Measurements from ENCODE around the gene HSPG2.

The HSPG2 gene

DNA sequence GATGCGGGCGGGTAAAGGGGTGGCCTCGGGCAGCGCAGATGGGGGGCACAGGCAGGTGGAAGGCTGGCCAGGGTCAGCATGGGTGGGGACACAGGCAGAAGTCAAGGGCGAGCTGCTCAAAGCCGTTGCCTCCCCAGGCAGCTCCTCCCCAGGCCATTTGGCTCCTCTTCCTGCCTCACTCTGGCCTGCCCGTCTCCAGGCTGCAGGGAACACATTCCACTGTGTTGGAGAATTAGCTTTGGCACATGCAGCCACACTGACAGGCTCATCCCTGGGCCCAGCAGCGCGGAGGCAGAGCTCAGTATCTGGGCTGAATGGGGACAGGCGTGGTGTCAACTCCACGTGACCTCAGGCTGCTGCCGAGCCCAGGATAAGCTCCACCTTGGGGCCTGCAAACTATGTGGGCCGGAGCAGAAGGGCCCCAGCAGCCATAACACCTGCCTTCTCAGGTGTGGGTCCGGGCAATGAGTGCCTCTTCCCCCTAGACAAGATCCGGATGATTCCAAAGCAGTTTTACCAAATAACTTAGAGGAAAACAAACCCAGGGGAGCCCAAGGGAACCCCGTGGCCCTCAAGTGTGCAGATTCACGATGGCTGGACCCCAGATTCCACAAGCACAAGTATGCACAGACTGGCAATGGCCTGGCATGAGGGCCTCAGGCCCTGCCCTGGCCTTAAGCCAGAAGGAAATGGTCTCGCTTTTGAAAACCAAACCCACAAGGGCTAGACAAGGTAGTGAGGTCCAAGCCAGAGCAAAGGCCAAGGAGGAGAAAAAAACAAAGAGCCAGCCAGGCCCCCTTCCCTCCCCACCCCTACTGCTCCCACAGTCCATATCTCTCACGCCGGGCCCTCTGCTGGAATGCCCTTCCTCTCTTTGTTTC is 40.2 kb downstream of the HSPG2 start:
- DNase-seq: no peak

DNA sequence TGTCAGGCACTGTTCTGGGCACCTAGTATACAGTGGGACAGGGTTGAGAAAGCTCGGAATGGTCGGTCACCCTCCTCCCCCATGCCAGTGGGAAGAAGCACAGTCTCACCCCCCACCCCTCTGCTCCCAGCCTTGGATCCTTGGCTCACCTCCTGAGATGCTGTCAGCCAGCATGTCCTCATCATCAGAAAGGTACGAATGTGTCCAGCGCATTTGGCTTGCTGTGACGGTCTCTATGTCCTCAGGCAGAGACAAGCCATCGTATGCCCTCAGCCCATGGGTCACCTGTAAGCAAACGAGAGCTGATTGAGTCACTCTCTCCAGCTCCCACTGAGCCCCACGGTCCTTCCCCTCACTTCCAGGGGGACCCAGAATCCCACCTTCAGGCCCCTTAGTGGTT is 41.1 kb downstream of the HSPG2 start:
- no peak for DNase-seq

DNA sequence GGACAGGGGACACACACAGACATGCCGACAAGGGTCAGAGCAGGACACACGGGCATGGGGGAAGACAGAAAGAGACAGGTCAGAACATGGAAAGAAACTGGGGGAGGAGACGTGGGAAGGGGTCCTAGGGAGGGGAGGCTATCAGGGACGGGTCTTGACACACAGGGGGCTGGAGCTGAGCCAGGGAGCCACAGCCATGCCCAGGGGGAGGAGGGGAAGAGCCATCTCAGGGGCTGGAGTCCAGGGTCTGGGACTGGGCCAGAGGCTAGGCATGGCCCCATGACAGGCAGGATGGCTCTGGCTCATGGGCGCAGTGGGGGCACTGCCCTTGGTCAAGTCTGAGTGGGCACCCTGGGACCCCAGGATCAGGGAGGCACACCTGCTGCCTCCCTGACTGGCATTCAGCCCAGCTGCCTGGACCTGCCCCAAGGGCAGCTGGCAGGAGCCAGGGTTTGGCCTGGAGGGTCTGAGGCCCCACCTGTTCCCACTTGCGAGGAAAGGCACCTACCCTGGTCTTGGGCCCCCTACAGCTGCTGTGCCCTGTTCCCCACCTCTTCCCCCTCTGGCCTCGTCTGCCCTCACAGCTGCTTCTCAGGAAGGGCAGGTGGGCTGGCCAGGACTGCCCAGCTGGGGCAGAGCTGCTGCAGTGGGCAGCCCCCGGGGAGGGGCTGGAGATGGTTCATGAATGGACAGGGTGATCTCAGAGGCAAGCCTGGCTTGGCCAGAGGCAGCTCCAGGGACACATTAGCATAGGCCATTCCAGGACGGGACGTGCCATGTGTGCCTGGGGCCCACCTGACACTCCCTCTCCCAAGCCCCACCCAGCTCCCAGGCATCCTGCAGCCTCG is 42.9 kb downstream of the HSPG2 start:
- DNase-seq: no peak

DNA sequence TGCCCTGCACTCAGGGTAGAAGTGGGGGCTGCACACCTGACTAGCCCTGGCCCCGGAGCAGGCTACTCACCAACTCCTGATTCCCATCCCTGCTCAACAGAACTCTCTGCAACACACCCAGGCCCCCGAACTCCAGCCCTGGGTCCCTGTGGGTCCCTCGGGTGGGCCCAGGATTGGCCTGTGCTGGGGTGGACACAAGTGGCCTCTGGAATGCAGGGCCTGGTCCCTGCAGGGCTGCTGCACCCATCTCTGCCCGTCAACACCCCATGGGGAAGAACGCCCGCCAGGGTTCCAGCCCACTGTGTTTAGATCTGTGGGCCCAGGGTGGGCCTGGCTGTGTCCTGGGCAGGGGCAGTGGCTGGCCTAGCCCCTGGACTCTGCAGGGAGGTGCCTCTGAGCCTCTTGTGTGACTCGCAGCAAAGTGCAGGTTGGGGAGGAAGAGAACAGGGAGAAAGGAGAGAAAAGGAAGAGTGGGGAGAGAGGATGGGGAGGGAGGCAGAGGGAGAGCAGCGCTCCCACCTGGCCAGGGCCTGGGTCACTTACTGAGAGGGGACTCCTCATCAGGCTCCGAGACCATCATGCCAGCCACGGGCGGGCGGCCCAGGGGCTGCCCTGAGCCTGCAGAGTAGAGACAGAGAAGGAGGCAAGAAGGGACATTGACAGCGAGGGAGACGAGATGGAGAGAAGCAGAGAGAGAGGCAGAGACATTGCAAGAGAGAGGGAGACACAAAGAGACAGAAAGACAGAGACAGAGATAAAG is 43.9 kb downstream of the HSPG2 start:
- DNase-seq: no peak

DNA sequence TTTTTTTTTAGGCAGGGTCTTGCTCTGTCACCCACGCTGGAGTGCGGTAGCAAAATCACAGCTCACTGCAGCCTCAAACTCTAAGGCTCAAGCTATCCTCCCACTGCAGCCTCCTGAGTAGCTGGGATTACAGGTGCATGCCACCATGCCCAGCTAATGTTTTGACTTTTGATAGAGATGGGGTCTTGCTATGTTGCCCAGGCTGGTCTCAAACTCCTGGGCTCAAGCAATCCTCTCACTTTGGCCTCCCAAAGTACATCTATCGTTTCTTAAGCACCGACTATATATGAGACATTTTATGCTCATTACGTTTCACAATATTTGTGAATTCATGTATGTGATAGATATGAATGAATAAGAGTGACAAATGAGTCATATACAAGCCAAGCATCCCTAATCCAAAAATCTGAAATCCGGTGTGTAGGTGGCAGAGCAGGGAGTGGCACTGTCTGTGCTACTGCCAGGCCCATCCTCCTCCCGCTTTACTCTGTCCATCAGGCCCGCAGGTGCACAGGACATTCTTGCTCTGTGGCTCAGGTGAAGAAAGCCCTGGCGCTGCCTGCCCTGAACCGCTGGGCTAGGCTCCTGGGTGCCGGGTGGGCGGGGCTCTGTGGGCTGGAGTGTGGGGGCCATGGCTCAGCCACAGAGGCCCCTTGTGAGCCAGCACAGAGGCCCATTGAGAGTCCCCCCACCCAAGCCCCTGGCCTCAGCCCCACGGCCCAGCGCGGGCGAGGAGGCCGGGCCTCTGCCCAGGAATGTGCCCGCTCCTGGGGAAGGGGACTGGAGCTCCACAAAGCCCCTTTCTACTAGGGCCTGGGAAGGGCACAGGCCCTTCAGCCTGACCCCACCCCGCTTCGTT is 45.3 kb downstream of the HSPG2 start:
- DNase-seq: no peak

DNA sequence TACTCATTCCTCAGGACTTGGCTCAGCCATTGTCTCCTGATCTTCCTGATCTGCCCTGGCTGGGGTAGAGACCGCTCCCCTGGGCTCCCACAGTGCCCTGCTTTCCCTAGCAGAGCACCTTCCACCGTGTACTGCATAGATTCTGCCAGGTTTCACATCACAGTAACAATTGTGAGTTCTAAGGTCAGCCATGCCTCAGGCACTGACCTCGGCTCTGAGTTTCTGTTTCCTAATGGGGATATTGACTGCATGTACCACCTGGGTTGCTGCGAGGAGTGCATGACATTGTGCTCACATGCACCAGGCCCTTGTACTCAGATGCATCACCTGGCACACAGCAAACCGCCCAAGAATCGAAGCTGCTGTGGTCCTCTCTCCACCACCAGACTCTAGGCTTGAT is 46.0 kb downstream of the HSPG2 start:
- no peak for DNase-seq

DNA sequence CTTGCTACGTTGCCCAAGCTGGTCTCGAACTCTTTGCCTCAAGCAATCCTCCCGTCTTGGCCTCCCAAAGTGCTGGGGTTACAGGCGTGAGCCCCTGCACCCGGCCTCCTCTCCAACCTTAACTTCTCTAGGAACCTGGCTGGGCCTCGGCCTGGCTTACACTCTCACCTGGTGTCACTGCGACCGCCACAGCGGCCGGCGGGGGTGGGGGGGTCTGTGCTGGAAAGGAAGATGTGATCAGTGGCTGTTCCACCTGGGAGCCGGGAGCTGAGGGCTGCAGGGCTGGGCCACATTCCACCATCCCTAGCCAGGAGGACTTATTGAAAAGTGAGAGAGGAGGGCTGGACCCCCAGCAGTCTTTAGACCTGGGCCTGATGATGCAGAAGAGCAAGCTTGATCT is 48.6 kb downstream of the HSPG2 start:
- DNase-seq: no peak

DNA sequence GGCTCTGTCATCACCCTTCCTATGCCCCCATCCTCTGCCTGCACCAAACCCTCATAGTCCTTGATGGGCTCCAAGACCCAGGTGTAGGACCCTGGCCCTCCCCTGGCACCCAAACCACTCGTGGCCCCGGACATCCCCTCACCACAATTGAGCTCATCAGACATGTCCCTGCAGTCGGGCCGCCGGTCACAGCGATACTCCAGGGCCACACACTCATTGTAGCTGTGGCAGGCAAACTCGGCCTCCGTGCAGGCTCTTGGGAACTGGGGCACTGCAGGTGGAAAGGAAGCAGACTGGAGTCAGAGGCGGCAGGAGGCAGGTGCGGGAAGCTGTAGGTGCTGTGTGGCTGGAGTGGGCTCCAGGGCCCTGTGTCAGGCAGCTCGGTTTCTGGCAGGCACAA is 49.3 kb downstream of the HSPG2 start:
- DNase-seq: no peak

DNA sequence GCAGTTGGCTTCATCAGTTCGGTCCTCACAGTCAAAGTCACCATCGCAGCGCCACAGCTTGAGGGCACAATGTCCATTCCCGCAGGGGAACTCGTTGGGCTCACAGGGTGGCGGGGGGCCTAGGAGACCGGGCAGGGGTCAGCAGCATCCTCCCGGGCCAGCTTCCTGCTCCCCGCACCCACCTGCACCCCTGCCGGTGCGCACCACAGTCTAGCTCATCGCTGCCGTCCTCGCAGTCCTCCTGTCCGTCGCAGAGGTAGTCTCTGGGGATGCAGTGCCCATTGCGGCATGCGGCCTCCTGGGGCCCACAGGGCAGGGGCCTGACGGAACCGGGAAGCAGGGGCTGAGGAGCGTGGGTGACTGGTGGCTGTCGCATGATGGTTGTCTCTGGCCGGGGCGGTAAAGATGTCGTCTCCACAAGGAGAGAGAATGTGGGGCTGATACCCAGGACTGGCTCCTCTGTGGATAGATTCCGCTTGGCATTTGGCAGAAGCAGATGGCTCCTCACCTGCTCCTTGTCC is 49.8 kb downstream of the HSPG2 start:
- no peak for DNase-seq

DNA sequence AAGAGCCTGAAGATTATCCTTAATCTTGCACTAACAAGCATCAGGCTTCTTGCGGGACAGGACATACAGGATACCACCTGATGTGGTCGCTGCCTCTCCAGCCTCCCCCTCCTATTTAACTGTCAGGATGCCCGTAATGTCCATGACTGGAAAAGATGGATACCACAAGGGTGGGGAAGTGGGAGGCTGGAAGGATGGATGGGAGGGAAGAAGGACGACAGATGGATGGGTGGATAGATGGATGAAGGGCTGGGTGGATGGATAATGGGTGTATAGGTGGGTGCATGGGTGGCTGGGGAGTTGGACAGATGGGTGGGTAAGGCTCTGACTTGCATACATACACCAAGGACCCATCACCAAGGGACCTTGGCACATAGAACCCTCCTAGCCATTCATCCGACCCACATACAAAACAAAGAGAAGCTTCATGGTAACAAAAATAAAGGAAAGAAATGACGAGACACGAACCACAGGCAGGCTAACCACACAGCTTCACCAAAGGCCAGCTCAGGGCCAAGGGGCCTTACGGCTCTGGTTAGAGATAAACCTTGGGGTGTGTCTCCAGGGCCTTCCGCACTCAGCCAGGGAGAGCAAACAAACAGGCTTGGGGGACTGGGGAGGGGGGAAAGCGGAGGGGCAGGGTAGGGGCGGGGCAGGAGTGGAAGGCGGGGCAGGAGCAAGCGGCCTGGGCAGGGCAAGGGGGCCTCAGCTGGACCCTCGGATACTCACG is 50.5 kb downstream of the HSPG2 start:
- DNase-seq: no peak

DNA sequence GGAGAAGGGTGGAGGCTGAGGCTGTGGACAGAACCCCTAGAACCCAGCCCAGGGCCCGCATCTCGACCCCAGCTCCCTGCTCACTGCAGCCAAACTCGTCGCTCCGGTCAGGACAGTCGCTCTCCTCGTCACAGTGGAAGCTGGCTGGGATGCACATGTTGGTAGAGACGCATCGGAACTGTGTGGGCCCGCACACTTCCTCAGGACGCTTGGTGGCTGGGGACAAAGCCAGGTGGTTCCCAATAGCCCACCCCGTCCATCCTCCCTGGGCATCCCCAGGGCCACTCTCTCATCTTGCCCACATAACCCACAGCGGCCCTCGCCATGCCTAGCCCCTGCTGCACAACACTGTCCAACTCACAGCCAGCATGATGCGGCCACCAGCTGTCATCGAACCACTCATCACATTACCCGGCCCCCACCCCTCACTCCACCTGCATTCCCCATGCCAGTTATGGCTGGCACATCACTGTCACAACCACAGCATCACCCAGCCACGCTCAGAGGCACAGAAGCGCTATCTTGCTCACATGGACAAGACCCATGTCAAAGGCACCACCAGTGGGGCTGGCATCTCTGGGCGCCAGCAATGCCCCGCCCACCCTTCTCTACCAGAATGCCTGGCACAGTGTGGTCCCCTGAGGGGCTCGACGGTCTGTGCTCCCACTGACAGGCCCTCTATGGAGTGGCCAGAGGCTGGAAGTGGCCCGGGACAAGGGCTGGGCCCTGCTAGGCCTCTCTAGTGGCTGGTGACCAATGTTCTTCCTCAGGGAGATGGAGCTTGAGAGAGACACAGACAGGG is 51.7 kb downstream of the HSPG2 start:
- DNase-seq: no peak

DNA sequence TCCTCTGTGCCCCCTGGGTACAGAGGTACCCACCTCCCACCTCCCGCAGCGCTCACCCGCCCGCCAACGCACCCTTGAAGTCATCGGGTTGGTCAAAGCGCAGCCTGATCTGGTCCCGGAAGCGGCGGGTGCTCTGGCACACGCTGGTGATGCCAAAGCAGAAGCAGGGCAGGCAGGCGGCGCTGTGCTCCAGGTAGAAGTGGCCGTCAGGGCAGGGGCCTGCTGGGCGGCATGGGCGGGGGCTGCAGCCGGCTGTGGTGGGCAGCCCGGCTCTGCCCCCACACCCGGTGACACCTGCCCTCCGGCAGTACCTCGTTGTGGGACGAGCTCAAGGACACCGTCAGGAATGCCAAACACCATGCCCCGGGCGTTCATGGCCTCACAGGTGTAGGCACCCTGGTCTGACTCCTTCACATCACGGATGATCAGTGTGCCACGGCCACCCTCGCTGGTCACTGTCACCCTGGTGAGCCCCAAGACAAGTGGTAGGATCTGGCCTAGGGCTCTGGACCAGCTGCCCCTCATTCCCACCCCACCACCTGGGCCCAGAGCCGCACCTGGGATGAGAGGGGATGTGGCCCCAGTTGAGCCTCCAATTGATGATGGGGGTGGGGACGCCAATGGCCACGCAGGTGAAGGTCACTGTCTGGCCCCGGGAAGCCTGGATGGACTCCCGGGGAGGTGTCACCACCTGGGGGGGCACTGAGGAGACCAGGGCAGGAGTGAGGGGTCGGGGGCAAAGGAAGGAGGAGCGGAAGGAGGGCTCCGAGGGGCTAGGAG is 52.5 kb downstream of the HSPG2 start:
- DNase-seq: no peak

DNA sequence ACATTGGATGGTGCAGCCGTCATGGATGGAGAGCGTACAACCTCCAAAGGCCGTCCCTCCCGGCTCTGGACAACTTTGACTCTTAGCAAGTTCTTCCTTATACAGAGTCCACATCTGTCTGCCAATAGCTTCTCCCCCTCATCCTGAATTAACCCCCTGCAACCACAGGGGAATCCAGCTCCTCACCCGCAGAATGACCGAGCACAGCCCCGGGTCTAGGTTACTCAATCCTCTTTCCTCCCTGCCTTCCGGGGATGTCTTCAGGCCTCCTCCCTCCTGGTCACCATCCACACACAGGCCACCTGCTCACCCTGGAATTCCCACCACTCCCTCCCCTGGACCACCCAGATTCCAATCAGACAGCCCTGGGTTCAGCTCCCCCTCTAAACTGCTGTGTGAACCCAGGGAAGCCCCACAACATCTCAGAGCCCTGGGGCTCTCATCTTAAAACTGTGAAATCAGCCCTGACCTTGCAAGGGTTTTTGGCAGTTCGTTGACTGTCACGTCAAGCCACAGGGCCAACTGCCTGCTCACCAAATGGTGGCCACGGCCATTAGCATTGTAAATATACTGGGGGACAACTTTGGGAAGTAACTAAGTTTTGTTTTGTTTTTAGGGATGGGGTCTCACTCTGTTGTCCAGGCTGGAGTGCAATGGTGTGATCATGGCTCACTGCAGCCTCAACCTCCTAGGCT is 54.2 kb downstream of the HSPG2 start:
- DNase-seq: no peak

DNA sequence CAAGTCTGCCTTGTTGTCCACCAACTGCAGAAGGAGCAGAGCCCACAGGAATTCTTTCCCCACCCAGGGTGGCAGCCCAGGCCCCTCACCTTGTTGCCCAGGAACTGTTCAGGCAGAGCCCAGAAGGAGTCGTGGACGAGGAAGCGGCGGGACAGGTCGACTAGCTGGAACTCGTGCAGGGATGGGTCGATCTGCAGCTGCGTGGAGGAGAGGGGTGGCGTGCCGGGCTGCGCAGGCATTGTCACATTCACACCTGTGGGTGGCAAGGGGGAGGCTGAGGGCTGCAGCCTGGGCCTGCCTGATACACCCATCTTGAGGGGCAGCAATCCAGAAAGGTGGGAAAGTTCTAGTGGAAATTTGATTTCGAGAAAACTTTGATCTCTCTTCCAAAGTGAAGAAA is 55.9 kb downstream of the HSPG2 start:
- no peak for DNase-seq

DNA sequence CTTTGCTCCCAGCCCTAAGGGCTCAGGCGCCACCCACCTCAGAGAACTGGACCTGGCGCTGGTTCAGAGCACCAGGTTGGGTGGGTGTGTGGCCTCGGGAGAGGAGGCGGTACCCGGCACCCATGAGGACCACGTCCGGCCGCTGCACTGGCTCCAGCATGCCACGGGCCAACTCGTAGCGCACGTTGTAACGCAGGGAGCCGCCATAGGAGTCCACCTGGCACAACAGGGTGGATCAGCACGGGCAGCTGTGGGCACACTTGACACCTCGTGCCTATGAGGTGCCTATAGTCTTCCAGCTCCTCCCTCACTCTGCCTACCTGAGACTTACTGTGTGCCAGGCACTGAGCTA is 56.5 kb downstream of the HSPG2 start:
- no peak for DNase-seq

DNA sequence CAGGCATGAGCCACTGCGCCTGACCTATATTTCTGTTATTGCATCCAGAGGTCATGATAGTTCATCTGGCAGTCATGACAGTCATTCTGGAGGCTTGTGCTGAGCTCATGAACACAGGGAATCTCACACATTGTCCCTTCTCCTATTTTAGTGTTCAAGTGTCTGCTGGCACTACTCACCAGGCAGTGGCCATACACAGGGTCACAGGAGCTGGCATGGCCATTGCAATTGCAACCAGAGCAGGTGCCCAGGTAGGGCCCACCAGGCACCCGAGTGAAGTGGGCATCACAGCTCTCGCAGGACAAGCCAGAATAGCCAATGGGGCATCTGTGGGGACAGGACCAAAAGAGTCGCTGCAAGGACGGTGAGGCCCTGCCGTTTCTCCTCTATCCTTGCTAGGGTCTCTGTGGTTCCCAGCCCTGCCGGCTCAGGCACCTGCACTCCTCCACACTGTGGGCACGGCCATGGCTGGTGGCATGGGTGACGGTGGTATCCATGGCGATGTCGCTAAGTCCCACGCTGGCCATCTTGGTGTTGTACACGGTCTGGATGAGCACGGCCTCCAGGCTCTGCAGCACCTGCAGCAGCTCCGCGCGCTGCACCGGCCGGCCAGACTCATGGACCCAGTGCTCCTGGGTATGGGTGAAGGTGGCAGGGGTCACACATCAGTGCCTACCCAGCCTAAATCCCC is 57.0 kb downstream of the HSPG2 start:
- DNase-seq: no peak

DNA sequence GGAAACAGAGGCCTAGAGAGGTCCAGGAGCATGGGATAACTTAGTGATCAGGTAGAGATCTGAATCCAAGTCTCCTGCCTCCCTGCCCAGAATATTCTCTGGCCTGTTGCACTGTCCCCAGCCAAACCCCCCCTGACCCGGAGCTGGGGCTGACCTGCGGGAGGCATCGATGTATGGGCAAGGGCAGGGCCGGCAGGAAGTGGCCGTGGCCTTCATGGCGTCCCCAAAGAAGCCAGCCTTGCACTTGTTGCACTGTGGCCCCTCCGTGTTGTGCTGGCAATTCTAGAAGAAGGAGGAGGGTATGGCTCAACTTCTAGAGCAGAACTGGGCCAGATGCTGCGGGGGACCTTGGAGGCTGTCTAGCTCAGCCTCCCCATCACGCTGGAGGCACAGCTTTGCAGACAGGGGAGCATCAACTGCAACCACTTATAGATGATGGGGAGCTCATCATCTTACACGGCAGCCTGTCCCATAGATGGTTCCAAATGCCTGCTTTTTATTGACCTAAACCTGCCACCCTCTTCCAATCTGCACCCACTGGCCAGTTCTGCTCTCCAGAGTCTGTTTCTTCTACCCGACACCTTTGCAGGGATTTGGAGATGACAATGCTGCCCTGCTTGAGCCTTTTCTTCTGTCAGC is 58.2 kb downstream of the HSPG2 start:
- DNase-seq: no peak

All from CD4-positive, alpha-beta T cell treated with Interleukin-21 for 1 hour (primary cell).